GM12801 (cell line): Measurements from ENCODE around the gene SLIT3.

ENCODE experiments used
- TF ChIP-seq, protein P1 (sequence below): IDR thresholded peaks from one replicate; pipeline ENCODE4 v1.5.1; 2011; ENCODE audit warnings: control low read depth; ENCODE audit not compliant: insufficient read length; ENCODE audit errors: extremely low read depth

SLIT3 gene

GRCh38 chr5:168642019-168642418 lies 658.9 kb downstream of the SLIT3 start:
- TF ChIP-seq, protein P1, sequence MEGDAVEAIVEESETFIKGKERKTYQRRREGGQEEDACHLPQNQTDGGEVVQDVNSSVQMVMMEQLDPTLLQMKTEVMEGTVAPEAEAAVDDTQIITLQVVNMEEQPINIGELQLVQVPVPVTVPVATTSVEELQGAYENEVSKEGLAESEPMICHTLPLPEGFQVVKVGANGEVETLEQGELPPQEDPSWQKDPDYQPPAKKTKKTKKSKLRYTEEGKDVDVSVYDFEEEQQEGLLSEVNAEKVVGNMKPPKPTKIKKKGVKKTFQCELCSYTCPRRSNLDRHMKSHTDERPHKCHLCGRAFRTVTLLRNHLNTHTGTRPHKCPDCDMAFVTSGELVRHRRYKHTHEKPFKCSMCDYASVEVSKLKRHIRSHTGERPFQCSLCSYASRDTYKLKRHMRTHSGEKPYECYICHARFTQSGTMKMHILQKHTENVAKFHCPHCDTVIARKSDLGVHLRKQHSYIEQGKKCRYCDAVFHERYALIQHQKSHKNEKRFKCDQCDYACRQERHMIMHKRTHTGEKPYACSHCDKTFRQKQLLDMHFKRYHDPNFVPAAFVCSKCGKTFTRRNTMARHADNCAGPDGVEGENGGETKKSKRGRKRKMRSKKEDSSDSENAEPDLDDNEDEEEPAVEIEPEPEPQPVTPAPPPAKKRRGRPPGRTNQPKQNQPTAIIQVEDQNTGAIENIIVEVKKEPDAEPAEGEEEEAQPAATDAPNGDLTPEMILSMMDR: no peak

DNA sequence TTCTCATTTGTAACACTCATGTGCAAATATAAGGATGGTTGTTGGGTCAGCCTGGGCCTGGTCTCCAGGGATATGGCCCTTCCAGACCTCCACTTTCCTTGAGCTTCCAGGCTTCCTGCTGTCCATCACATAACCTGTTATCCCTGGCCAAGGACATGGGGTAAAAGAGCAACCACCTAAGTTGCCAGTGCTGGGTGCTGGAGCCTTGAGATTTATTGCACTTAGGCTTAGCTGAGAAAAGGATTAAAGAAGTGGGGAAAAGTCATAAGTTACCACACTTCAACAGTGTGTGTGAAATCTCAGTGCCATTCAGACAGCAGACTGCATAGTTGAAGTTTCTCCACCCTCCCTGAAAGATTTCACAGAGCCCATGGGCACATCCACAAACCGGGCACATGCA lies 663.1 kb downstream of the SLIT3 start:
- TF ChIP-seq, protein P1: no peak

- TF ChIP-seq, protein P1: no peak
Measured at GRCh38 chr5:168637281-168637680, 663.7 kb downstream of the SLIT3 start.

DNA sequence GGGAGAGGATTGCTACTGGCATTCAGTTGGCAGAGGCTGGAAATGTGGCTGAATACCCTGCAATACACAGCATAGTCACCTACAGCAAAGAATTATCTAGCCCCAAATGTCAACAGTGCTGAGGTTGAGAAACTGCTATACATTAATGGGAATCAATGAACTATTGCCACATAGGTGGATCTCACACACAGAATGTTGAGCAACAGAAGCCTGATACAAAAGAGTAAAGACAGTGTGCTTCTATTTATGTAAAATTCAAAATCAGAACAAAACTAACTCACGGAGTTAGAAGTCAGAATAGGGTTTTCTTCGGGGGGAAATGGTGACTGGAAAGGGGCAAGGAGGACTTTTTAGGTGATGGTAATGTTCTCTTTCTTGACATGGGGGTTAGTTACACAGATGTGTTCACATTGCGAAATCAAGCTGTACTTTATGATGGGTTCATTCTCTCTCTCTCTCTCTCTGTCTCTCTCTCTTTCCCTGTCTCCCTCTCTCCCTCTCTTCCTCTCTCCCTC lies 676.0 kb downstream of the SLIT3 start:
- TF ChIP-seq, protein P1: no peak

DNA sequence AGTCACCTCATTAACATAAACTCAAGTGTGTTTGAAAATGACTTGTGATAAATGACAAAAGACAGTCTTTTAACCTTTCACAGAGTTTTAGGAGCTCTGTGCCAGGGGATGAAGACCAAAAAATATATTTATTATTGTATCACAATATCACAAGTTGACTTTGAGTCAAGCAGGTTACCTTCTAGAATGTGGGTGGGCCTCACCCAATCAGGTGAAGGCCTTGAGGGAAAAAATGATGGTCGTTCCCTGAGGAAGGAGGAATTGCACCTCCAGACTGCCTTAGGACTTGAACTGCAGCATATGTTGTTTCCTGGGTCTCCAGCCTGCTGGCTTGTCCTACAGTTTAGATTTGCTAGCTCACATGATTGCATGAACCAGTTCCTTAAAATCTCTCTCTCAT lies 680.1 kb downstream of the SLIT3 start:
- TF ChIP-seq, protein P1: no peak

GRCh38 chr5:168614661-168615060 lies 686.3 kb downstream of the SLIT3 start:
- TF ChIP-seq, protein P1: no peak

GRCh38 chr5:168613996-168614395 lies 686.9 kb downstream of the SLIT3 start:
- TF ChIP-seq, protein P1: no peak
